Fibroblast of skin of left quadriceps (primary cell): ENCODE measurements around the gene HCST.
A peak's percentile ranks its signal among the peaks of the same experiment; 100 is the strongest.
"Not testable (repeated sequence)": the region's sequence is repeated elsewhere in the genome, so short reads cannot be mapped to it uniquely, and the experiment has no call there.

ENCODE experiments used
- DNase-seq, 2 experiments: peaks; one replicate each; pipeline ENCODE4 v3.0.0-alpha.2; 2013; ENCODE audit warnings: low read depth in 2 of 2

Gene HCST

GRCh38 chr19:35879770-35880317 lies 22.5 kb upstream of the HCST start:
- peak; percentile 44 to 50 for DNase-seq

GRCh38 chr19:35882114-35882832 lies 20.1 kb upstream of the HCST start:
- peak; percentile 67 to 70 for DNase-seq

GRCh38 chr19:35883882-35884281 lies 18.4 kb upstream of the HCST start:
- DNase-seq, result no peak

DNA sequence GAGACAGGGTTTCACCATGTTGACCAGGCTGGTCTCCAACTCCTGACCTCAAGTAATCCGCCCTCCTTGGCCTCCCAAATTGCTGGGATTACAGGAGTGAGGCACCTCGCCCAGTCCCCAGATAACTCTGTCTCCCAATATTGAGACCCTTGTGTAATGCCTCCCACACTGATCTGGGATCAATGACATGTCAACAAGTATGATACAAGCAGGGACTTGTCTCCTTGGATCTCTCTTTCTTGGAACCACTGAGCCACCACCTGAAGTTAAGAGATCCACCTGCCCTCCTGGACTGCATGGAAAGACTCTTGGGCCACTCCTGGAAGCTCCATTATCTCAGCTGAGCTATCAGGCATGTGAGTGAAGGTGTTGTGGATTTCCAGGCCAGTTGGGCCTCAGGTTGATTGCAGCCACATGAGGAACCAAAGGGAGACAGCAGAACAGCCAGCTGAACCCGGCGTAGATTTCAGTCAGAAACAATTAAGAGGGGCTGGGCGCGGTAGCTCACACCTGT lies 17.0 kb upstream of the HCST start:
- no peak for DNase-seq

DNA sequence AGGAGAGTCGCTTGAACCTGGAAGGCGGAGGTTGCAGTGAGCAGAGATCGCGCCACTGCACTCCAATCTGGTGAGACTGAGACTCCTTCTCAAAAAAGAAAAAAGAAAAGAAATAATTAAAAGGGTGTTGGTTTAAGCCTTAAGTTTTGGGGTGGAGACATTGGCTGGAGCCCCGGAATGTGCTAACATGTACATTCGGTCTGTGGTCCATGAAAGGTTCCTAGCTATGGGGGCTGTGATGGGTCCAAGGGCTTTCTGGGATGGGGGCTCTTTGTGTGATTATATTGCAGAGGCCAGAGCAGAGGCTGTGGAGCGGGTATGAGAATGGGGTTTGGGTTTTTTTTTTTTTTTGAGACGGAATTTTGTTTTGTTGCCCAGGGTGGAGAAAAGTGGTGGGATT lies 16.4 kb upstream of the HCST start:
- no peak for DNase-seq

DNA sequence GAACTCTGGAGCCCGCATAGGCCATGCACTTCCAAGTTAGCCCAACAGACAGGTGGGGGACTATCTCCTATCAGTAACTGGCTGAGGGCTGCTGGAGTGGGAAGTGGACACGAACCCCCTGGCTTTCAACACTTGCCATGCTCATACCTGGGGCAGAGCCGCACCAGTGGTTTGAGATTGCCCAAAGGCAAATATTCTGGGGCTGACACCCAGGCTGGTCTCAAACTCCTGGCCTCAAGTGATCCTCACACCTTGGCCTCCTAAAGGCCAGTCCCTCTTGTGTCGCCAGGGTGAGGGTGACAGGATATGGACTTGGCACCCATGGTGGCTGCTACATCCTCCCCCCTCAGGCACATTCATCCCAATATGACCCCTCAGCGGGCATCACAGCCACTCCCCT lies 15.1 kb upstream of the HCST start:
- no peak for DNase-seq

DNA sequence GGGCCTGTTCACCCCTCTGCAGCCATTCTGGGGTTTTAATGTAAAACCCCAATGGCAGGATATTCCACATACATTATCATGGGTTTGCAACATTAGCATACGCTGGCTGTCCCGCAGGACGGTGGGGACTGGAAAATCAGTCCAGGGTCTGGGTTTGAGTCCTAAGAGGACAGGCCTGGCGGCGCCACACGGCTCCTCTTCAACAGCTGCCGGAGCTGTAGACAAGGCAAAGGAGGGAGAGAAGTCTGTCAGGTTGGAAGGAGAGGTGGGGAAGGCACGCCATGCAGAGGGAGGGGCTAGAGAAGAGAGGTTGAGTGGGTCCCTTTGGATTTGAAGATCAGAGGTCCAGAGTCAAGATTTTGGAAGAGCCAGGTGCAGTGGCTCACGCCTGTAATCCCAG lies 13.9 kb upstream of the HCST start:
- no peak for DNase-seq

DNA sequence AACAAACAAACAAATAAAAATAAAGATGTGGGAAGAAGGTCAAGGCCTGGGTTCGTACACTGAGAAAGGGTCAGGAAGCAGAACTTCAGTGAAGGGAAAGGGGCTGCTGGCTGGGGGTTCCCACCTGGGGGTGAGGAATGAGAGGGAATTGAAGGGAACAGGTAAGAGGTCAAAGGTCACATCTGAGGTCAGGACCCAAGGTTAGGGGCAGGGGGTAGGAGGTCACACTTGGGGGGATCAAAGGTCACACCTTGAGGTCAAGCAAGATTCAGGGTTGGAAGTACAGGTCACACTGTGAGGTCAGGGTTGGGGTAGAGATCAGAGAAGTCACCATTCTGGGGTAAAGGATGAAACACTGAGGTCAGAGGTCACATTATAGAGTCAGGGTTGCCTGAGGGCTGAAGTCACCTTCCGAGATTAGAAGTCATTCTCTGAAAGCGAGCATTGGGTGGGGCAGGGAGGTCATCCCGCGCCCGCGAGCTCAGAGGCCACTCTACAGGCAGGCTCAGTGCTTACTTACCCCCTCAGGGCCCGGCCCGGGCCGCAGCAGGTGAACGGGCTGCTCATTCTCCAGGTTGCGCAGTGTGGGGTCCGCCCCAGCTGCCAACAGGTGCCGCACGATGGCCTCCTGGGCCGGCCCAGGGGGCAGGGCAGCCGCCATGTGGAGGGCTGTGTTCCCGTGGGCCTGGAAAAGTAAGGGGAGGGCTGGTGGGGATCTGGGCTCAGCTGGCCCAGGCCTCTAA lies 12.8 kb upstream of the HCST start:
- no peak for DNase-seq

- DNase-seq, result no peak
Measured at GRCh38 chr19:35890113-35890650, 12.1 kb upstream of the HCST start.

DNA sequence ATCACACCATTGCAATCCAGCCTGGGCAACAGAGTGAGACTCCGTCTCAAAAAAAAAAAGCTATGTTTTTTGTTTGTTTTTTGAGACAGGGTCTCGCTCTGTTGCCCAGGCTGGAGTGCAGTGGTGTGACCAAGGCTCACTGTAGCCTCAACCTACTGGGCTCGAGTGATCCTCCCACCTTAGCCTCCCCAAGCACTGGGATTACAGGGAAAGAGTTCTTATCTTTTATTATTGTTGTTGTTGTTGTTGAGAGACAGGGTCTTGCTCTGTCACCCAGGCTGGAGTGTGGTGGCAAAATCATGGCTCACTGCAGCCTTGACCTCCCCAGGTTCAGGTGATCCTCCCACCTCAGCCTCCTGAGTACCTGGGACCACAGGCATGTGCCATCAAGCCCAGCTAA lies 10.5 kb upstream of the HCST start:
- not testable (repeated sequence) for DNase-seq

- no peak for DNase-seq
Measured at GRCh38 chr19:35894342-35894741, 8.0 kb upstream of the HCST start.

DNA sequence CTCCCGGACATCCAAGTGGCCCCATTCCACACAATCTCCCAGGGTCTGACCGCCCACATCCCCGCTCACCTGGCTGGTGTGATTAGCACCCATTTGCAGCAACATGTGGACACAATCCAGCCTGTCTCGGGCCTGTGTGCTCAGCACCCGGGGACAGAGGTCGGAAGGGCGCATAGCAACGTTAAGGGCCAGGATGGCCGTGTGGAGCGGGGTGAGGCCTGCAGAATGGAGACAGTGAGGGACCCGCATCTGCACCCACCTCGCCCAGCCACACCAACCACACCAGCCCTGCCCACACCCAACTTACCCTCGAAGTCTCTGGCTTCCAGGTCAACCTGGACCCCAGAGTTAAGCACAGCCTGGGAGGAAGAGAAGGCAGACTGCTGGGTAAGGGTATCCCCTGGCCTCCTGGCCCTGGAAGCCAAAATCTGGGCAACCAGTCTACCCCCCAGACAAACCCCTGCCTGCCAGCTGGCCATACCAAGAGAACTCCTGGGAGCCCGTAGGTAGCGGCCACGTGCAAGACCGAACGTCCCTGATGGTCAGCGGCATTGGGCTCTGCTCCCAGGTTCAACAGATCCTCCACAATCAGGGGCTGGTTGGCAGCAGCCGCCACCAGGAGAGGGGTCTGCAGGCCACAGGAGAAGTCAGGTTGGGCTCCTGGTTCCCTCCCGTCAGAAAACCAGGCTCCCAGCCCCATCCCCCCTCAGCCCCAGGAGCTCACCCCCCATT lies 6.3 kb upstream of the HCST start:
- no peak for DNase-seq

DNA sequence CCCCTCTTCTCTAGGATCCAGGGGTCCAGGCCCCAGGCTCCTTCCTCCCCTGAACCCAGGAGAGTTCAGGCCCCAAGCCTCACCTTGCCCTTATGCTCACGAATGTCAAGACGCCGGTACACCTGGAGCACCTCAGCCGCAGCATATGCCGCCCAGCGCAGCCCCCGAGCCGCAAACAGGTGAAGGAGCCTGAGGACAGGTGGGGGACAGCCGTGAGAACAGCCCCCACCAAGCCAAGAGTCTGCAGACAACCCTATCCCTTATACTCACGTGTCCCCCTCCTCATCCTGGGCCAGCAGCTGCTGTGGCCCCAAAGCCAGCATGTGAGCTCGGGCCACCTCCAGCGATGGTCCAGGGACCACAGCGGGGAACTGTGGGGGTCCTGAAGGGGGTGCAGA lies 5.7 kb upstream of the HCST start:
- DNase-seq, result no peak

DNA sequence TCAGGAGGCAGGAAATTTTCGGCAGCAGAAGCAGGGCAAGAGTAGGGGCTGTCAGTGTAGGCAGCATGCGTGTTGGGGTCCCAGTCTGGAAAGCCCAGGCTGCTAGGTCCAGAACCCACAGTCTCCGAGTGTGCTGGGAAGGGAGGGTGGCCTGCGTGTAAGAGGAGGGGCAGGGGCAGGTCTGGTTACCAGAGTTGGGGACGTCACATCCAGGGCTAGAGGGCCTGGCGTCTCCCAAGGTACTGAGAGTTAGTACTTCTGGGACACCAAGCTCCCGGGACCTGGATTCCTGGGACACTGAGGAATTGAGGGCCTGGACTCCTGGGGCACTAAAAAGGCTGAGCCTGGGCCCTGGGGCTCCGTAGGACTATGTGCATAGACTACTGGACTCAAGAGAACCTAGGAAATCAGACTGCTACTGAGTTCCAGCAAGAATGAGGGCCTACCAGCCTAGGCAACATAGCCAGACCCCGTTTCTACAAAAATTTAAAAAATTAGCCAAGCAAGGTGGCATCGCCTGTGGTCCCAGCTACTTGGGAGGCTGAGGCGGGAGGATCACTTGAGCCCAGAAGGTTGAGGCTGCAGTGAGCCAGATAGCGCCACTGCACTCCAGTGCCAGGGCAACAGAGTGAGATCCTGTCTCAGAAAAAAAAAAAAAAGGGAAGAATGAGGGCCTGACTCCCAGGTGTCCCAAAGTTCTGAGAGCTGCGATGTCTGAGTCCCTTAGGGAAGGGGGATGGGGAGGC lies 4.5 kb upstream of the HCST start:
- DNase-seq, result no peak

- DNase-seq, result no peak
Measured at GRCh38 chr19:35898499-35898809, 3.9 kb upstream of the HCST start.

GRCh38 chr19:35899547-35900214 lies 2.6 kb upstream of the HCST start:
- DNase-seq, result peak; percentile 41 to 44

- peak in 1 of 2 experiments; percentile 14 for DNase-seq
Measured at GRCh38 chr19:35901055-35901644, 1.2 kb upstream of the HCST start.

- DNase-seq, result no peak
Measured at GRCh38 chr19:35902870-35903475, 644 bp downstream of the HCST start.

- DNase-seq, result peak; percentile 30 to 43
Measured at GRCh38 chr19:35903550-35904179, 1.3 kb downstream of the HCST start.
